Neural cell (in vitro differentiated cells): ENCODE results near the gene NUDC. TPM values are rescaled to one million over a fixed set of nuclear protein-coding genes. Genes with fewer than 3 reads are reported as not detected.

Experiments
- H2AFZ ChIP-seq: fragments of 200-600, 300-800 bp; sonication (generic), shearing (Covaris generic); 2 replicates; pipeline ENCODE4 v1.6.0; 2014; ENCODE audit warnings: low read depth, mild to moderate bottlenecking, antibody characterized with exemption, low read length, moderate library complexity
- H3F3A ChIP-seq: fragments of 200-600 bp; shearing (Covaris generic); 2 replicates; pipeline ENCODE4 v1.6.1; 2016; ENCODE audit warnings: mild to moderate bottlenecking, moderate library complexity, mixed read lengths, antibody characterized with exemption, low read length; ENCODE audit not compliant: insufficient read depth, poor library complexity, severe bottlenecking
- H3K27ac ChIP-seq: fragments of 200-600, 300-800 bp; sonication (generic), shearing (Covaris generic); 2 replicates; pipeline ENCODE4 v1.5.1; 2014; ENCODE audit warnings: mild to moderate bottlenecking, low read length, moderate library complexity
- H3K27me3 ChIP-seq: fragments of 300-800, 200-600 bp; sonication (generic), shearing (Covaris generic); 2 replicates; pipeline ENCODE4 v1.6.0; 2014; ENCODE audit warnings: mild to moderate bottlenecking, low read depth, low read length, moderate library complexity; ENCODE audit not compliant: insufficient read depth
- H3K36me3 ChIP-seq: fragments of 300-800, 200-600 bp; sonication (generic), shearing (Covaris generic); 2 replicates; pipeline ENCODE4 v1.5.1; 2014; ENCODE audit warnings: mild to moderate bottlenecking, antibody characterized with exemption, low read length, moderate library complexity; ENCODE audit not compliant: insufficient read depth
- H3K4me2 ChIP-seq: fragments of 300-800, 200-600 bp; sonication (generic), shearing (Covaris generic); 2 replicates; pipeline ENCODE4 v1.6.0; 2014; ENCODE audit warnings: mild to moderate bottlenecking, low read length
- H3K4me3 ChIP-seq: fragments of 300-800, 200-600 bp; sonication (generic), shearing (Covaris generic); 2 replicates; pipeline ENCODE4 v1.5.1; 2014; ENCODE audit warnings: mild to moderate bottlenecking, low read length, moderate library complexity
- H3K79me2 ChIP-seq: fragments of 200-600 bp; shearing (Covaris generic); replicated peaks from 2 replicates; pipeline ENCODE4 v1.6.0; 2014; ENCODE audit warnings: mild to moderate bottlenecking, low read length, moderate library complexity; ENCODE audit not compliant: insufficient read depth
- H3K9ac ChIP-seq: fragments of 300-800, 200-600 bp; sonication (generic), shearing (Covaris generic); 2 replicates; pipeline ENCODE4 v1.6.1; 2016; ENCODE audit warnings: mild to moderate bottlenecking, low read length, mixed read lengths
- H3K9me2 ChIP-seq: fragments of 200-600 bp; shearing (Covaris generic); 2 replicates; pipeline ENCODE4 v1.6.1; 2016; ENCODE audit warnings: mild to moderate bottlenecking, low read length, mixed read lengths; ENCODE audit not compliant: insufficient read depth
- H3K9me3 ChIP-seq: fragments of 200-600, 300-800 bp; sonication (generic), shearing (Covaris generic); 2 replicates; pipeline ENCODE4 v1.6.1; 2016; ENCODE audit warnings: mild to moderate bottlenecking, mixed run types, low read length, moderate library complexity, mixed read lengths
- H4K20me1 ChIP-seq: fragments of 200-600 bp; shearing (Covaris generic); 2 replicates; pipeline ENCODE4 v1.6.1; 2016; ENCODE audit warnings: mild to moderate bottlenecking, mixed run types; ENCODE audit not compliant: insufficient read depth
- EP300 ChIP-seq: fragments of 450-650 bp; conservative IDR thresholded peaks from 2 replicates; pipeline ENCODE4 v1.6.1; 2014; ENCODE audit warnings: antibody characterized with exemption, mild to moderate bottlenecking, moderate library complexity; ENCODE audit not compliant: poor library complexity, severe bottlenecking
- EZH2 ChIP-seq: fragments of 200-600, 300-800 bp; shearing (Covaris generic), sonication (generic); IDR thresholded peaks from 2 replicates; pipeline ENCODE4 v1.6.1; 2014; ENCODE audit warnings: antibody characterized with exemption, low read length, borderline replicate concordance, mild to moderate bottlenecking; ENCODE audit not compliant: insufficient read depth, poor library complexity, severe bottlenecking
- MXI1 ChIP-seq: fragments of 450-650 bp; conservative IDR thresholded peaks from 2 replicates; pipeline ENCODE4 v1.6.1; 2014; ENCODE audit warnings: antibody characterized with exemption, mild to moderate bottlenecking; ENCODE audit not compliant: poor library complexity, severe bottlenecking
- POLR2AphosphoS5 ChIP-seq: IDR thresholded peaks from 2 replicates; pipeline ENCODE4 v1.6.1; 2012
- RAD21 ChIP-seq: fragments of 450-650 bp; conservative IDR thresholded peaks from 2 replicates; pipeline ENCODE4 v1.6.1; 2014; ENCODE audit warnings: antibody characterized with exemption, mild to moderate bottlenecking, moderate library complexity
- SMC3 ChIP-seq: fragments of 450-650 bp; conservative IDR thresholded peaks from 2 replicates; pipeline ENCODE4 v1.6.1; 2014; ENCODE audit warnings: antibody characterized with exemption, mild to moderate bottlenecking, moderate library complexity; ENCODE audit not compliant: poor library complexity
- TAF1 ChIP-seq: IDR thresholded peaks from 2 replicates; pipeline ENCODE4 v1.6.1; 2012; ENCODE audit warnings: low read depth
- polyA plus RNA-seq: library from polyadenylated mRNA; depleted of rRNA; stranded (reverse); fragments of >200 nt; gene quantifications from 2 replicates; pipeline ENCODE4 v1.2.3, GENCODE V29; 2014
- TF ChIP-seq, protein P1 (sequence below): IDR thresholded peaks from 2 replicates; pipeline ENCODE4 v1.6.1; 2012; ENCODE audit warnings: borderline replicate concordance
- TF ChIP-seq, protein P2 (sequence below): fragments of 450-650 bp; IDR thresholded peaks from 2 replicates; pipeline ENCODE4 v1.5.1; 2014; ENCODE audit warnings: antibody characterized with exemption, mild to moderate bottlenecking, moderate library complexity; ENCODE audit not compliant: poor library complexity, severe bottlenecking

The NUDC gene
- polyA plus RNA-seq, 1 donor from 2014 or later: 20.6 TPM

GRCh38 chr1:26913389-26913753, 8.2 kb upstream of the NUDC start:
- Histone ChIP-seq H3F3A (no peaks in the 10 kb centered on the region), H4K20me1 (no peaks in the 10 kb centered on the region), H3K27ac (no peak overlapping the region), H3K36me3 (no peaks in the 10 kb centered on the region), H3K27me3 (no peaks in the 10 kb centered on the region), H3K4me3 (no peak overlapping the region), H3K79me2 (no peaks in the 10 kb centered on the region), H3K9ac (no peak overlapping the region), H3K4me2 (no peak overlapping the region), H3K9me3 (no peaks in the 10 kb centered on the region), H3K9me2 (no peaks in the 10 kb centered on the region), H2AFZ (no peak overlapping the region)
- TF ChIP-seq MXI1 (no peak), POLR2AphosphoS5 (no peak), EZH2 (no peak), TAF1 (no peak), RAD21 (no peak), EP300 (no peak), SMC3 (no peak)
- TF ChIP-seq, protein P1, sequence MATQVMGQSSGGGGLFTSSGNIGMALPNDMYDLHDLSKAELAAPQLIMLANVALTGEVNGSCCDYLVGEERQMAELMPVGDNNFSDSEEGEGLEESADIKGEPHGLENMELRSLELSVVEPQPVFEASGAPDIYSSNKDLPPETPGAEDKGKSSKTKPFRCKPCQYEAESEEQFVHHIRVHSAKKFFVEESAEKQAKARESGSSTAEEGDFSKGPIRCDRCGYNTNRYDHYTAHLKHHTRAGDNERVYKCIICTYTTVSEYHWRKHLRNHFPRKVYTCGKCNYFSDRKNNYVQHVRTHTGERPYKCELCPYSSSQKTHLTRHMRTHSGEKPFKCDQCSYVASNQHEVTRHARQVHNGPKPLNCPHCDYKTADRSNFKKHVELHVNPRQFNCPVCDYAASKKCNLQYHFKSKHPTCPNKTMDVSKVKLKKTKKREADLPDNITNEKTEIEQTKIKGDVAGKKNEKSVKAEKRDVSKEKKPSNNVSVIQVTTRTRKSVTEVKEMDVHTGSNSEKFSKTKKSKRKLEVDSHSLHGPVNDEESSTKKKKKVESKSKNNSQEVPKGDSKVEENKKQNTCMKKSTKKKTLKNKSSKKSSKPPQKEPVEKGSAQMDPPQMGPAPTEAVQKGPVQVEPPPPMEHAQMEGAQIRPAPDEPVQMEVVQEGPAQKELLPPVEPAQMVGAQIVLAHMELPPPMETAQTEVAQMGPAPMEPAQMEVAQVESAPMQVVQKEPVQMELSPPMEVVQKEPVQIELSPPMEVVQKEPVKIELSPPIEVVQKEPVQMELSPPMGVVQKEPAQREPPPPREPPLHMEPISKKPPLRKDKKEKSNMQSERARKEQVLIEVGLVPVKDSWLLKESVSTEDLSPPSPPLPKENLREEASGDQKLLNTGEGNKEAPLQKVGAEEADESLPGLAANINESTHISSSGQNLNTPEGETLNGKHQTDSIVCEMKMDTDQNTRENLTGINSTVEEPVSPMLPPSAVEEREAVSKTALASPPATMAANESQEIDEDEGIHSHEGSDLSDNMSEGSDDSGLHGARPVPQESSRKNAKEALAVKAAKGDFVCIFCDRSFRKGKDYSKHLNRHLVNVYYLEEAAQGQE: no peak
- TF ChIP-seq, protein P2, sequence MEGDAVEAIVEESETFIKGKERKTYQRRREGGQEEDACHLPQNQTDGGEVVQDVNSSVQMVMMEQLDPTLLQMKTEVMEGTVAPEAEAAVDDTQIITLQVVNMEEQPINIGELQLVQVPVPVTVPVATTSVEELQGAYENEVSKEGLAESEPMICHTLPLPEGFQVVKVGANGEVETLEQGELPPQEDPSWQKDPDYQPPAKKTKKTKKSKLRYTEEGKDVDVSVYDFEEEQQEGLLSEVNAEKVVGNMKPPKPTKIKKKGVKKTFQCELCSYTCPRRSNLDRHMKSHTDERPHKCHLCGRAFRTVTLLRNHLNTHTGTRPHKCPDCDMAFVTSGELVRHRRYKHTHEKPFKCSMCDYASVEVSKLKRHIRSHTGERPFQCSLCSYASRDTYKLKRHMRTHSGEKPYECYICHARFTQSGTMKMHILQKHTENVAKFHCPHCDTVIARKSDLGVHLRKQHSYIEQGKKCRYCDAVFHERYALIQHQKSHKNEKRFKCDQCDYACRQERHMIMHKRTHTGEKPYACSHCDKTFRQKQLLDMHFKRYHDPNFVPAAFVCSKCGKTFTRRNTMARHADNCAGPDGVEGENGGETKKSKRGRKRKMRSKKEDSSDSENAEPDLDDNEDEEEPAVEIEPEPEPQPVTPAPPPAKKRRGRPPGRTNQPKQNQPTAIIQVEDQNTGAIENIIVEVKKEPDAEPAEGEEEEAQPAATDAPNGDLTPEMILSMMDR: no peak

- H3K9me3 ChIP-seq: no peaks in the 10 kb centered on the region
- H3K4me2 ChIP-seq: no peak within 1 kb of the TSS
- TF ChIP-seq, protein P2: no peak
- TF ChIP-seq, protein P1: no peak
- TF ChIP-seq MXI1: no peak
- no peak for TF ChIP-seq POLR2AphosphoS5
- no peak for TF ChIP-seq RAD21
- no peak for TF ChIP-seq EP300
- no peak for TF ChIP-seq EZH2
- no peak for TF ChIP-seq SMC3
- TF ChIP-seq TAF1: no peak
- no peaks in the 10 kb centered on the region for H4K20me1 ChIP-seq
- no peak within 1 kb of the TSS for H2AFZ ChIP-seq
- no peaks in the 10 kb centered on the region for H3K36me3 ChIP-seq
- H3F3A ChIP-seq: no peaks in the 10 kb centered on the region
- no peak within 1 kb of the TSS for H3K9ac ChIP-seq
- H3K27ac ChIP-seq: no peak within 1 kb of the TSS
- H3K27me3 ChIP-seq: no peaks in the 10 kb centered on the region
- H3K79me2 ChIP-seq: no peaks in the 10 kb centered on the region
- no peaks in the 10 kb centered on the region for H3K9me2 ChIP-seq
- H3K4me3 ChIP-seq: no peak within 1 kb of the TSS
These were observed 7.6 kb upstream of the NUDC start, which contains the start of gene NR0B2 for GRCh38 chr1:26913754-26914619. NR0B2 (minus strand) TSS chr1:26913975; CDS start chr1:26913940, 35 bp downstream.
